ENCODE data around the gene CRTAC1. TPM values are rescaled to one million over a fixed set of nuclear protein-coding genes. Genes with fewer than 3 reads are reported as not detected.

CRTAC1 gene
- total RNA-seq, 1 experiment from 2014 or later: not detected

- intact Hi-C loops (cut with micrococcal nuclease; ENCODE audit: unreplicated experiment): no loop called here
- no peak overlapping the region for H3K4me3 ChIP-seq (ENCODE audit: low read depth, low read length, poor library complexity, severe bottlenecking)
- peaks cover 2% of the 10 kb centered on the region for H3K4me1 ChIP-seq (ENCODE audit: insufficient read depth, low read length, poor library complexity, severe bottlenecking)
- no TSS peak for BruUV-seq (replicated peaks)
- no peak overlapping the region for H3K27ac ChIP-seq (ENCODE audit: low read depth, low read length, poor library complexity, severe bottlenecking)
- TF ChIP-seq EZH2 (IDR thresholded peaks at IDR 0.05; ENCODE audit: borderline replicate concordance, low read depth, low read length, poor library complexity, severe bottlenecking) (no peak), CTCF (conservative IDR thresholded peaks at IDR 0.05; ENCODE audit: low read depth, low read length) (no peak)
- no peak for DNase-seq (ENCODE audit: low spot score)
- H3K9me3 ChIP-seq (ENCODE audit: low read depth, low read length, poor library complexity, severe bottlenecking): no peaks in the 10 kb centered on the region
- CTCF ChIA-PET: no interaction called here
- POLR2A ChIA-PET (ENCODE audit: low non-redundant PET): no interaction called here
- no peaks in the 10 kb centered on the region for H3K27me3 ChIP-seq (replicated peaks; ENCODE audit: insufficient read depth, low read depth, low read length, poor library complexity)
- no peaks in the 10 kb centered on the region for H3K36me3 ChIP-seq (ENCODE audit: insufficient read depth, low read length, poor library complexity, severe bottlenecking)
Measured at GRCh38 chr10:97874332-97874731, 156.1 kb downstream of the CRTAC1 start.

- Histone ChIP-seq H3K4me3 (ENCODE audit: low read depth, low read length, poor library complexity, severe bottlenecking) (no peak overlapping the region), H3K4me1 (ENCODE audit: insufficient read depth, low read length, poor library complexity, severe bottlenecking) (peaks cover 10% of the 10 kb centered on the region), H3K27ac (ENCODE audit: low read depth, low read length, poor library complexity, severe bottlenecking) (no peak overlapping the region), H3K27me3 (replicated peaks; ENCODE audit: insufficient read depth, low read depth, low read length, poor library complexity) (no peaks in the 10 kb centered on the region), H3K9me3 (ENCODE audit: low read depth, low read length, poor library complexity, severe bottlenecking) (no peaks in the 10 kb centered on the region), H3K36me3 (ENCODE audit: insufficient read depth, low read length, poor library complexity, severe bottlenecking) (no peaks in the 10 kb centered on the region)
- intact Hi-C loops (cut with micrococcal nuclease; ENCODE audit: unreplicated experiment): no loop called here
- CTCF ChIA-PET: interaction anchor here (0.6 to 1.1 kb wide), 2 partner anchors 78 to 116 kb away, joined by 3 read pairs; no protein-coding TSS in a partner anchor
- POLR2A ChIA-PET (ENCODE audit: low non-redundant PET): no interaction called here
- TF ChIP-seq CTCF (conservative IDR thresholded peaks at IDR 0.05; ENCODE audit: low read depth, low read length) (no peak), EZH2 (IDR thresholded peaks at IDR 0.05; ENCODE audit: borderline replicate concordance, low read depth, low read length, poor library complexity, severe bottlenecking) (no peak)
- DNase-seq (ENCODE audit: low spot score): no peak
- BruUV-seq (replicated peaks): no TSS peak
Measured at GRCh38 chr10:97873569-97873968, 156.9 kb downstream of the CRTAC1 start.

- Histone ChIP-seq H3K36me3 (ENCODE audit: insufficient read depth, low read length, poor library complexity, severe bottlenecking) (no peaks in the 10 kb centered on the region), H3K27me3 (replicated peaks; ENCODE audit: insufficient read depth, low read depth, low read length, poor library complexity) (no peaks in the 10 kb centered on the region), H3K27ac (ENCODE audit: low read depth, low read length, poor library complexity, severe bottlenecking) (no peak overlapping the region), H3K4me3 (ENCODE audit: low read depth, low read length, poor library complexity, severe bottlenecking) (no peak overlapping the region), H3K9me3 (ENCODE audit: low read depth, low read length, poor library complexity, severe bottlenecking) (no peaks in the 10 kb centered on the region), H3K4me1 (ENCODE audit: insufficient read depth, low read length, poor library complexity, severe bottlenecking) (peaks cover 12% of the 10 kb centered on the region)
- ChIA-PET CTCF (no interaction called here), POLR2A (ENCODE audit: low non-redundant PET) (no interaction called here)
- no peak for TF ChIP-seq CTCF (conservative IDR thresholded peaks at IDR 0.05; ENCODE audit: low read depth, low read length)
- TF ChIP-seq EZH2 (IDR thresholded peaks at IDR 0.05; ENCODE audit: borderline replicate concordance, low read depth, low read length, poor library complexity, severe bottlenecking): no peak
- intact Hi-C loops (cut with micrococcal nuclease; ENCODE audit: unreplicated experiment): no loop called here
- no TSS peak for BruUV-seq (replicated peaks)
- DNase-seq (ENCODE audit: low spot score): no peak
Measured at GRCh38 chr10:97870990-97871389, 159.4 kb downstream of the CRTAC1 start.
